Right lobe of liver (tissue), 6 donors: ENCODE data around the gene RADIL. TPM values are rescaled to one million over a fixed set of nuclear protein-coding genes. Genes with fewer than 3 reads are reported as not detected.
A peak's percentile ranks its signal among the peaks of the same experiment; 100 is the strongest.

Source experiments
- ATAC-seq, 4 donors: fragments of 200-7000 bp; cut with Tn5 transposase; one replicate each; pipeline ENCODE4 v1.9.1; 2020; ENCODE audit warnings: mild to moderate bottlenecking in 4 of 4, moderate library complexity in 4 of 4
- DNase-seq, 3 donors: peaks; one replicate each; pipeline ENCODE4 v3.0.0-alpha.2; 2020
- H3K27ac ChIP-seq, 3 donors: fragments of 200-600 bp; one replicate each; pipeline ENCODE4 v1.8.0; 2022
- H3K27me3 ChIP-seq, 2 donors: fragments of 200-600 bp; one replicate each; pipeline ENCODE4 v1.8.0; 2022
- H3K36me3 ChIP-seq, 4 donors: fragments of 200-600 bp; sonication (generic) in 1 of 4; one replicate each; pipeline versions ENCODE4 v1.5.1 to v1.8.0; 2017 to 2022; ENCODE audit warnings: control low read depth in 1 of 4
- H3K4me1 ChIP-seq, 4 donors: fragments of 200-600 bp; sonication (generic) in 1 of 4; one replicate each; pipeline versions ENCODE4 v1.5.1 to v1.8.0; 2017 to 2022; ENCODE audit warnings: control low read depth in 1 of 4
- H3K4me3 ChIP-seq, 3 donors: fragments of 200-600 bp; one replicate each; pipeline ENCODE4 v1.8.0; 2022
- H3K9me3 ChIP-seq, 4 donors: fragments of 200-600 bp; sonication (generic) in 1 of 4; one replicate each; pipeline versions ENCODE4 v1.5.1 to v1.8.0; 2017 to 2022; ENCODE audit warnings: control low read depth in 1 of 4
- POLR2A ChIP-seq: fragments of 450-650 bp; IDR thresholded peaks from one replicate; pipeline ENCODE4 v1.6.1; 2017; ENCODE audit warnings: antibody characterized with exemption, mild to moderate bottlenecking
- WGBS: methylation state at CpG from one replicate; pipeline ENCODE4 v1.1.6; 2018; ENCODE audit warnings: low coverage, low lambda C conversion rate; ENCODE audit not compliant: insufficient coverage; ENCODE audit errors: missing lambda C conversion rate; 5-methylcytosine and 5-hydroxymethylcytosine counted together
- intact Hi-C, 2 donors: fragments of 100-400 bp; cut with DNase I; formaldehyde crosslinking; loops; one replicate each; pipeline versions ENCODE4 v1.11.2 to v1.14.1; 2022
- total RNA-seq, 6 experiments: library from RNA; depleted of rRNA in 2 of 6; stranded (reverse); fragments of >200 nt in 2 of 6; fragmentation: NEBNext Ultra II Directional in 3 of 6; extraction: Animal tissue kit (Norgen Biotek cat#: 25700) in 3 of 6; gene quantifications; one replicate each; pipeline versions ENCODE4 v1.1.0 to v1.2.4, GENCODE V29; 2016 to 2023
- TF ChIP-seq, protein P1 (sequence below), 4 donors: fragments of 200-600 bp in 3 of 4; fragments of 450-650 bp in 1 of 4; IDR thresholded peaks; one replicate each; pipeline versions ENCODE4 v1.5.1 to v1.8.0; 2016 to 2022; ENCODE audit warnings: antibody characterized with exemption in 4 of 4, mild to moderate bottlenecking in 2 of 4
- donor health status: DM: no; HTN: yes; CAD: no.
- donor health status: DM: no; HTN: no; CAD: no.
- donor health status: DM: no; HTN: no; CAD: no.
- donor health status: DM: no; HTN: yes; CAD: no.
- donor health status: DM: no; HTN: yes; CAD: no.

The RADIL gene
- total RNA-seq, 6 experiments from 2014 or later = 0.20 to 1.6 (median 0.34) TPM; not detected in 2

DNA sequence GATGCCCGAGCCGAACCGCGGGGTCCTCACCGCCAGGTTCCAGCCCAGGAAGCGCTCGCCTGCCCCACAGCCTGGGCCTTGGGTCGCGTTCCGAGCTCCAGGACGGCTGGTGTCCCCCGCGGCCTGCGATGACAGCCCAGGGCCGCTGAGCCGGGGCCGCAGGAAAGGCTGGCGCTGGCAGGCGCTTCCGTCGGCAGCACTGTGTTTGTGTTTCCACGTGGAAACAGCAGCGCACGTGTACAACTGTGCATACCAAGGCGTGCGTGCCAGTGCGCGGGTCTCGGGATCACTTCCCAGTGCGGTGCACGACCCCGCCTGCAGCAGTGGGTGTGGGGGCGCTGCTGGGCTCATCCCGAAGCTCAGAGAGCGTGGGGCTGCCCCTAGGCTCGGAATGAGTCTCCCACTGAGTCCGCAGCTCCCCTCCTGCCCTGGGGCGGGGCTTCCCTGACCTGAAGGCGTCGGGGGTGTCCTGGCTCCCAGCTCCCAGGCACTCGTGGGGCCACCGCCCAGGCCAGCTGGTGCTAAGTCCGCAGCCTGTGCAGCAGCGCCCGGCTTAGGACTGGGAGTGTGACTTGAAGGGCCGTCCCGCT, 90.9 kb downstream of the RADIL start:
- no peaks in the 10 kb centered on the region for H3K27me3 ChIP-seq
- no peak for TF ChIP-seq POLR2A
- TF ChIP-seq, protein P1, sequence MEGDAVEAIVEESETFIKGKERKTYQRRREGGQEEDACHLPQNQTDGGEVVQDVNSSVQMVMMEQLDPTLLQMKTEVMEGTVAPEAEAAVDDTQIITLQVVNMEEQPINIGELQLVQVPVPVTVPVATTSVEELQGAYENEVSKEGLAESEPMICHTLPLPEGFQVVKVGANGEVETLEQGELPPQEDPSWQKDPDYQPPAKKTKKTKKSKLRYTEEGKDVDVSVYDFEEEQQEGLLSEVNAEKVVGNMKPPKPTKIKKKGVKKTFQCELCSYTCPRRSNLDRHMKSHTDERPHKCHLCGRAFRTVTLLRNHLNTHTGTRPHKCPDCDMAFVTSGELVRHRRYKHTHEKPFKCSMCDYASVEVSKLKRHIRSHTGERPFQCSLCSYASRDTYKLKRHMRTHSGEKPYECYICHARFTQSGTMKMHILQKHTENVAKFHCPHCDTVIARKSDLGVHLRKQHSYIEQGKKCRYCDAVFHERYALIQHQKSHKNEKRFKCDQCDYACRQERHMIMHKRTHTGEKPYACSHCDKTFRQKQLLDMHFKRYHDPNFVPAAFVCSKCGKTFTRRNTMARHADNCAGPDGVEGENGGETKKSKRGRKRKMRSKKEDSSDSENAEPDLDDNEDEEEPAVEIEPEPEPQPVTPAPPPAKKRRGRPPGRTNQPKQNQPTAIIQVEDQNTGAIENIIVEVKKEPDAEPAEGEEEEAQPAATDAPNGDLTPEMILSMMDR (IDR thresholded peaks at IDR 0.05) = no peak

DNA sequence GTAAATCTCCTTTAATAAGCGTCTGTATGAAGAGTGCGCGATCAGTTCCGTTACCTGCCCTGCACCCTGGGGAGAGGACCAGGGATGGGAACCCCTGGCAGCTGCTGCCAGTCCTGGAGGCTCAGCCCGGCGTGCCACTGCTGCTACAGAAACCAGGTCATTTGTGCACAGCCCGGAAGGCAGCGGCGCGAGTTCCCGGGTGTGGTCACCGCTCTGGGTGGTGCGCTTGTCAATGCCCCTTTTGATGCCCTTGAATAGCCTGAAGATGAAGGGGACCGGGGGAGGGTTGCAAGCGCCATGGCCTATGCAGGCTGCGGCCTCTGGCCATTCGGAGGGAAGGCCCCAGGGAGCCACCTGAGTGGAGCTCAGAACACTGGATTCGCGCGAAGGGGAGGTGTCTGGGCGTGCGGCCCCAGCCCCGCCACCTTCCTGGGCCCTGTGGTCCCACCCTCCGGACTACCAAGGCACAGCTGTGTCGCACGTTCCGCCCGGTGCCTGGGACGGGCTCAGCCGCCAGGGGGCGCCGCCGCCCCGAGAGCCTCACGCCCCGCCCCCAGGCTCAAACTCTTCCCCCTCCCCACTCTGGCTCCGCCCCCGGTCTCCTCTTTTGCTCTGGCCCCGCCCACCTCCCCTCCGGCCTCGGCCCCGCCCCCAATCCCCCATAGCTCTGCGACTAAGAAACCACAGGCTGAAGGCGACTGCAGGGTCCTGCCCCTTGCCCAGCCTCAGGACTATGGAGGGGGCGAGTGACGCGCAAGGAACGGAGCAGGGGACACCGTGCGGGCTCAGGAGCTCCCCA, 91.6 kb downstream of the RADIL start:
- Histone ChIP-seq H3K4me1 (no peaks in the 10 kb centered on the region), H3K4me3 (peak overlapping the region in 1 of 3 donors; percentile 26), H3K36me3 (peaks cover 0 to 30% (median 10%) of the 10 kb centered on the region in 4 donors), H3K27ac (no peak overlapping the region), H3K9me3 (no peaks in the 10 kb centered on the region), H3K27me3 (no peaks in the 10 kb centered on the region)
- ATAC-seq = peak; percentile 50 to 80 (median 62)
- intact Hi-C loops = no loop called here
- no peak for TF ChIP-seq POLR2A
- TF ChIP-seq, protein P1 (IDR thresholded peaks at IDR 0.05) = peak in 3 of 4 donors; percentile 27 to 58 (median 56)
- DNase-seq = peak in 2 of 3 donors; percentile 60 to 71
- 88% methylated on average over 8 of the region's 50 CpGs for WGBS

More for the DNA sequence above, 90.9 kb downstream of the RADIL start:
- Histone ChIP-seq H3K9me3 (no peaks in the 10 kb centered on the region), H3K4me3 (peak overlapping the region in 1 of 3 donors; percentile 26), H3K27ac (no peak overlapping the region), H3K36me3 (peaks cover 0 to 23% (median 7%) of the 10 kb centered on the region in 4 donors), H3K4me1 (no peaks in the 10 kb centered on the region)
- intact Hi-C loops = no loop called here
- DNase-seq (peak in 1 of 3 donors; percentile 51), ATAC-seq (peak in 1 of 4 donors; percentile 17)
- 80% methylated on average over 2 of the region's 47 CpGs for WGBS

DNA sequence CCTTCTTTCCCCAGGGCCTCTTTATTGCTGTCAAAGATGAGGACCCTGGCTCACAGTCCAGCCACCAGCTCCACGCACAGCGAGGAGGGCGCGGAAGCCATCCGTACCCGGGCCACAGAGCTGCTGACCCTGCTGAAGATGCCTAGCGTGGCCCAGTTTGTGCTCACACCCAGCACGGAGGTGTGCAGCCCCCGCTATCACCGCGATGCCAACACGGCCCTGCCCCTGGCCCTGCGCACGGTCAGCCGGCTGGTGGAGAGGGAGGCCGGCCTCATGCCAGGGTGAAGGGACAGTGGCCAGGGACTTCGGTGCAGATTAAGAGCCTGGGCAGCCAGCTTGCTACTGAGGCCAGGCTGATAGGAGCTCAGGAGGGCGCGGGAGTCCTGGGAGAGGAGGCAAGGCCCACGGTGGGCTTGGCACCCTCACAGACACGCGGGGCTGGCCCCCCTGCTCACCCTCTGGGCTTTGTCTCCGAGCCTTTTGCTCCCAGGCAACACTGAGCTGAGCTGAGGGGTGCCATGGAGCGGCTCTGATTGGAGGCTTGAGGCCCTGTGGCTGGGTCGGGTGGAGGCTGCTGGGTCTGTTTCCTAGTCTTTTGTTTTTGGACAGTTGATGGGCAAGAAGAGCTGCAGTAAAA, 92.3 kb downstream of the RADIL start:
- no peak overlapping the region for H3K27ac ChIP-seq
- TF ChIP-seq, protein P1 (IDR thresholded peaks at IDR 0.05) = no peak
- TF ChIP-seq POLR2A = no peak
- no CpG with 5 or more reads among the region's 25 CpGs for WGBS
- DNase-seq (no peak), ATAC-seq (no peak)
- no peaks in the 10 kb centered on the region for H3K27me3 ChIP-seq
- no peaks in the 10 kb centered on the region for H3K9me3 ChIP-seq
- H3K4me3 ChIP-seq = no peak overlapping the region
- intact Hi-C loops = no loop called here
- no peaks in the 10 kb centered on the region for H3K4me1 ChIP-seq
- H3K36me3 ChIP-seq = peaks cover 0 to 37% (median 12%) of the 10 kb centered on the region in 4 donors

DNA sequence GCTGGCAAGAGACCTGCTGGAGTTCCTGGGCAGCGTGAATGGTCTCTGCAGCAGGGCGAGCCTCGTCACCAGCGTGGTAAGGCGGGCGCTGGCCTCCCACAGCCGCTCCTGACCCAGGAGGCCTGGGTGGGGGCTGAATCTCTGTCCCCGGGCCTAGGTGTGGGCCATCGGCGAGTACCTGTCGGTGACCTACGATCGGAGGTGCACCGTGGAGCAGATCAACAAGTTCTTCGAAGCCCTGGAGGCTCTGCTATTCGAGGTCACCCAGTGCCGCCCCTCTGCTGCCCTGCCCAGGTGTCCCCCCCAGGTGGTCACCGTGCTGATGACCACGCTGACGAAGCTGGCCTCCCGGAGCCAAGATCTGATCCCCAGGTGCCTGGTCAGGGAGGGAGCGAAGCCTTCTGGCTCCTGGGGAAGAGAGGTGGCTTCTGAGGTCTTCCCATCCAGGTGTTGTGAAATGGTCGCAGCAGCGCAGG, 93.0 kb downstream of the RADIL start:
- intact Hi-C loops = no loop called here
- Histone ChIP-seq H3K4me1 (no peaks in the 10 kb centered on the region), H3K36me3 (peaks cover 2 to 44% (median 14%) of the 10 kb centered on the region in 4 donors), H3K27me3 (no peaks in the 10 kb centered on the region), H3K27ac (no peak overlapping the region), H3K9me3 (no peaks in the 10 kb centered on the region), H3K4me3 (no peak overlapping the region)
- TF ChIP-seq POLR2A = no peak
- TF ChIP-seq, protein P1 (IDR thresholded peaks at IDR 0.05) = no peak
- DNase-seq (no peak), ATAC-seq (no peak)
- WGBS = no CpG with 5 or more reads among the region's 24 CpGs
